PC-9 (cell line): ENCODE results near the gene MYO1C.
"Not testable (repeated sequence)": the region's sequence is repeated elsewhere in the genome, so short reads cannot be mapped to it uniquely, and the experiment has no call there.

ENCODE experiments used
- EZH2 ChIP-seq: fragments of 200-600 bp; sonication (generic); IDR thresholded peaks from 2 replicates; pipeline ENCODE4 v1.8.0; 2017; ENCODE audit warnings: antibody characterized with exemption, low read depth
- TF ChIP-seq, protein P1 (sequence below): fragments of 200-600 bp; sonication (generic); conservative IDR thresholded peaks from 2 replicates; pipeline ENCODE4 v1.6.1; 2017; ENCODE audit warnings: mixed run types, antibody characterized with exemption, mild to moderate bottlenecking, moderate library complexity

DNA sequence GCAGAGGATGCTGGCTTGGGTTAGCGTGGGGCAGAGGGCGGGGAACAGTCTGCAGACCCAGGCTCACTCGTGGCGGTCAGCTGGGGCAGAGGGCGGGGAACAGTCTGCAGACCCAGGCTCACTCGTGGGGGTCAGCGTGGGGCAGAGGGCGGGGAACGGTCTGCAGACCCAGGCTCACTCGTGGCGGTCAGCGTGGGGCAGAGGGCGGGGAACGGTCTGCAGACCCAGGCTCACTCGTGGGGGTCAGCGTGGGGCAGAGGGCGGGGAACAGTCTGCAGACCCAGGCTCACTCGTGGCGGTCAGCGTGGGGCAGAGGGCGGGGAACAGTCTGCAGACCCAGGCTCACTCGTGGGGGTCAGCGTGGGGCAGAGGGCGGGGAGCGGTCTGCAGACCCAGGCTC, 16.2 kb upstream of the MYO1C start:
- not testable (repeated sequence) for TF ChIP-seq EZH2
- TF ChIP-seq, protein P1, sequence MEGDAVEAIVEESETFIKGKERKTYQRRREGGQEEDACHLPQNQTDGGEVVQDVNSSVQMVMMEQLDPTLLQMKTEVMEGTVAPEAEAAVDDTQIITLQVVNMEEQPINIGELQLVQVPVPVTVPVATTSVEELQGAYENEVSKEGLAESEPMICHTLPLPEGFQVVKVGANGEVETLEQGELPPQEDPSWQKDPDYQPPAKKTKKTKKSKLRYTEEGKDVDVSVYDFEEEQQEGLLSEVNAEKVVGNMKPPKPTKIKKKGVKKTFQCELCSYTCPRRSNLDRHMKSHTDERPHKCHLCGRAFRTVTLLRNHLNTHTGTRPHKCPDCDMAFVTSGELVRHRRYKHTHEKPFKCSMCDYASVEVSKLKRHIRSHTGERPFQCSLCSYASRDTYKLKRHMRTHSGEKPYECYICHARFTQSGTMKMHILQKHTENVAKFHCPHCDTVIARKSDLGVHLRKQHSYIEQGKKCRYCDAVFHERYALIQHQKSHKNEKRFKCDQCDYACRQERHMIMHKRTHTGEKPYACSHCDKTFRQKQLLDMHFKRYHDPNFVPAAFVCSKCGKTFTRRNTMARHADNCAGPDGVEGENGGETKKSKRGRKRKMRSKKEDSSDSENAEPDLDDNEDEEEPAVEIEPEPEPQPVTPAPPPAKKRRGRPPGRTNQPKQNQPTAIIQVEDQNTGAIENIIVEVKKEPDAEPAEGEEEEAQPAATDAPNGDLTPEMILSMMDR = not testable (repeated sequence)
